HG03159 (cell line): ENCODE results near the gene CNOT6.
"Not testable (repeated sequence)": the region's sequence is repeated elsewhere in the genome, so short reads cannot be mapped to it uniquely, and the experiment has no call there.

Experiments used
- ATAC-seq: cut with Tn5 transposase; IDR thresholded peaks from one replicate; pipeline ENCODE4 v1.9.1; 2021; ENCODE audit warnings: mild to moderate bottlenecking, moderate library complexity; ENCODE audit not compliant: unreplicated experiment

CNOT6 gene

DNA sequence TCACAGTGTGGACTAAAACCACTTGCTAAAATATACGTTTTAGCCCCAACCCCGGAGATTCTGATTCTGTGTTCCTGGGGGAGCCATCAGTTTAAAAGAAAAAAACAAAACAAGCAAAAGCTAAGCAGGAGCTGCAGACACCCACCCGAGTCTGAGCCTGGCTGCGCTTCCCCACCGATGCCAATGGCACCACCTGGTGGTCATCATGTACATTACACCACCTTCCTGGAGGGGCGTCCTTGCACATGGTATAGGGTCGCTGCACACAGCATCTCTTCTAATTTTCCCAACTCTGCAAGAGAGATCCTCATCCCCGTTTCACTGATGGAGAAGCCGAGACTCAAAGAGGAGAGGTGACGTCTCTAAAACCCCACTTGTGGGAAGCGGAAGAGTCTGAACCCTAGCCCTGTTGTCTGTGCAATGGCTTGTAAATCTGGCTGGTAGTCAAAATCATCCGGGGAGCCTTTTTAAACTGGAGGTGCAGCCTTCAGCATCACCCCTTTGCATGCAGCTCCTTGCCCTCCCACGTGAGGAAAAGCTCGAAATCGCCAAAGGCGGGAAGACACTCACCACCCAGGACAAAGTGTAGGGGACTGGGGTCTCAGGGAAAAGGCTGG, 23.1 kb upstream of the CNOT6 start:
- peak; percentile 79 for ATAC-seq

DNA sequence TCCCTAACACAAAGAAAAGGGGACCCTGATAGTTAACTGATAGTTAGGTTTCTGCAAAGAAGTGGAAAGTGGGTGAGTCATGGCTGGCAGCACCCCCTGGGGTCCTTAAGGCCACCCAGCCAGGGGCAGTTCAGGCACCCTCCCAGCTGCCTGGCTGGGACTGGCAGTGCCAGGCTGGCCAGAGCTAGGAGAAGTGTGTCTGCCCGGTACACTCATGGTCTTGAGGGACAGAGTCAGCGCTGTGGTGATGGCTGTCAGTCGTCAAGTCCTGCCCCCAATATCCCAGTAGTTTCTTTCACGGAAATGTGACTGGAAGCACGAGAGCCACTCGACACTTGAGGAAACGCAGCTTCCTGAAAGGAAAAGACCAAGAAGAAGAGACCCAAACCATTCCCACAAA, 22.3 kb upstream of the CNOT6 start:
- no peak for ATAC-seq

DNA sequence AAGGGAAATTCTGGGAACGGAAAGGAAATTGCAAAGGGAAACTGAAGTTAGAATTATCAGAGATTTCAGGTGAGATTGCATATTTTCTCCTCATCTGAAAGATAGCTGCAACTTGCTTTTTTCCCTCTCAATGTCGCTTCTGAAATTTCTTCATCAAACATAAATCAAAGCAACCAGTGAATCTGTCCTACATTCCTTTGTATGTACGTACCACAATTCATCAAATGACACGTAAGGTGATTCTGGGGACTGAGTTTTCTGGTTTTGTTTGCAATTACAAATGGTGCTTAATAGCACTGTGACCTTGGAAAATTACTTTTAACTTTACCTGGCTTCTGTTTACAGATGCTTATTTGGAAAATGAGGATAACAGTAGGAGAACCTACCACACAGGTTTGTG, 21.9 kb upstream of the CNOT6 start:
- ATAC-seq: no peak

DNA sequence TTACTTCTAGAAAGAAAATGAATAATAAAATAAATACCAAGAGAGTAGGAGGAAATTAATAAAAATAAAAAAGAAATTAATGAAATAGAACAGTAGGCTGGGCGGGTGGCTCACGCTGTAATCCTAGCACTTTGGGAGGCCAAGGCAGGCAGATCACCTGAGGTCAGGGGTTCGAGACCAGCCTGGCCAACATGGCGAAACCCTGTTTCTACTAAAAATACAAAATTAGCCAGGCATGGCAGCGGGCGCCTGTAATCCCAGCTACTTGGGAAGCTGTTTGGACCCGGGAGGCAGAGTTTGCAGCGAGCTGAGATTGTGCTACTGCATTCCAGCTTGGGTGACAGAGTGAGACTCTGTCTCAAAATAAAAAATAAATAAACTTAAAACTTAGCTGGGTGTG, 20.8 kb upstream of the CNOT6 start:
- ATAC-seq: not testable (repeated sequence)

DNA sequence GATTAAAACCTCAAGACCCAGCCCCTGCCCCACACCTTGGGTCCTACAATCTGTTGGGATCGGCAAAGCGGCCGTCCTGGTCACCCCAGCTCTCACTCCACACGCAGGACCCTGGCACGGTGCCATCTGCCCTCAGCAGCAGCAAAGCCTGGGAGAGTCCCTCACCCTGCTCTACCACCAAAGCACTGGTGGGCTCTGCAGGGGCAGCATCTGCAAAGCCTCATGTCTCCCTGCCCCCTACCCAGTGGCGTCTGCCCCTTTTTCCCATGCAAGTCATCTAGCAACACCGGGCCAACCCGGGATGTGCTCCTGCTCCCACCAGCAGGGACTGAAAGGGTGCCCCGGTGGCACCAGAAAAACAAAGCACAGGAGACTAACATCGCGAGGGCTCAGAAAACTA, 19.6 kb upstream of the CNOT6 start:
- no peak for ATAC-seq

DNA sequence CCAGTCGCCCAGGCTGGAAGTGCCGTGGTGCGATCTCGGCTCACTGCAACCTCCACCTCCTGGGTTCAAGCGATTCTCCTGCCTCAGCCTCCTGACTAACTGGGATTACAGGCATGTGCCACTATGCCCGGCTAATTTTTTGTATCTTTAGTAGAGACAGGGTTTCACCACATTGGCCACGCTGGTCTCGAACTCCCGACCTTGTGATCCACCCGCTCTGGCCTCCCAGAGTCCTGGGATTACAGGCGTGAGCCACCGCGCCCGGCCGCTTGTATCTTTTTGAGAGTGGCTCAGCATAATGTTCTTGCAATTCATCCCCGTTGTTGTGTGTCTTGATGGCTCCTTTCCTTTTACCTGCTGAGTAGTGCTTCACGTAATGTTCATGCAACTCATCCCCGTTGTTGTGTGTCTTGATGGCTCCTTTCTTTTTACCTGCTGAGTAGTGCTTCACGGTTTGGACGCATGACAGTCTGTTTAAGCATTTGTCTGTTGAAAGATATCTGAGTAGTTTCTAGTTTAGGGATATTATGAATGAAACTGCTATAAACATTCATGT, 18.1 kb upstream of the CNOT6 start:
- ATAC-seq: not testable (repeated sequence)

DNA sequence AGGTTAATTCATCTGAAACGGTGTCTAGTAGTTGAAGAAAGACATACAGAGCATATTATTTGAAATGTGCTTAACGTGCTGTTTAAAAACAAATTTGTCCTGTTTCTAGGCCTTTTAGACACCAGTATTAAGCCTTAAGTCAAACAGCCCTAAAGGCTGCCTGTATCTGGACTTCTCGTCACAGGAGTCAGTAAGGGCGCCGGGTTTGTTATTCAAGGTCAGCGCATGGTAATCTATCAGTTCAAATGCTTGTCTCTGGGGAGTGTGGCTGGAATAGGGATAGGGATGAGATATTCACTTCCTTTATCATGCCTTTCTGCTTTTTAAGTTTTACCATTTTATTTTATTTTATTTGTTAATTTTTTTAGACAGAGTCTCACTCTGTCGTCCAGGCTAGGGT, 9.4 kb upstream of the CNOT6 start:
- no peak for ATAC-seq

DNA sequence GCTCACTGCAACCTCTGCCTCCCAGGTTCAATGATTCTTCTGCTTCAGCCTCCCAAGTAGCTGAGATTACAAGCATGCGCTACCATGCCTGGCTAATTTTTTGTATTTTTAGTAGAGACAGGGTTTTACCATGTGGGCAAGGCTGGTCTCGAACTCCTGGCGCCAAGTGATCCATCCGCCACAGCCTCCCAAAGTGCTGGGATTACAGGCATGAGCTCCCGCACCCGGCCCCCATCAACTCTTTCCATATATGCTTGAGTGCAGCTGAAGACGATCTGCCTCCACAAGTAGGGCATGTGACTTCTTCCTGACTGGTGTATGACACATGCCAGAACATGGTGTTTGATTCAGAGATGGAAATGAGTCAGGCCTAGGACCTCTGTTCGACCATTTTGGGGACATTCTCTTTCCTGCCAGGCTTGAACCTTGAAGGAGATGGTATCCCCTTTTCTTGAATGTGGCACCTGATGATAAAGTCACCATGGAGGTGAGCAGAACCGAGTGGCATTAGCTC, 7.5 kb upstream of the CNOT6 start:
- ATAC-seq: no peak

DNA sequence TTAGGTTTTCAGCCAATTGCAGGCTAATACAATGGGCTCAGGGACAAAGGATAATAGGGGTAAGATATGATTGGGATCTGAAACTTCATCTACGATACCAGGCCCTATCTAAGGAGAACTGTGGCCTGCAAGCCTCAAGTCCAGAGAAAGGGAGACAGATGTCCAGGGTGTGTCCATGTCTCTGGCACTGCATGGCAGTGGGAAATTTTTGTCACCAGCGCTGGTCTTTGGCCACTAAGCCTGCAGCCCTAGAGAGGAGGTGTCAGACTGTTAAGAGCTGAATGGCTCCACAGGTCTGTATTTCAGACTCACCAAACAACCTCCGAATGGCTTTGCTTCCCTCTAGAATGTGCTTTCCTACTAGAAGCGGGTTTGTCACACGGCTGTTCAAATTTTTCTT, 6.6 kb upstream of the CNOT6 start:
- no peak for ATAC-seq

DNA sequence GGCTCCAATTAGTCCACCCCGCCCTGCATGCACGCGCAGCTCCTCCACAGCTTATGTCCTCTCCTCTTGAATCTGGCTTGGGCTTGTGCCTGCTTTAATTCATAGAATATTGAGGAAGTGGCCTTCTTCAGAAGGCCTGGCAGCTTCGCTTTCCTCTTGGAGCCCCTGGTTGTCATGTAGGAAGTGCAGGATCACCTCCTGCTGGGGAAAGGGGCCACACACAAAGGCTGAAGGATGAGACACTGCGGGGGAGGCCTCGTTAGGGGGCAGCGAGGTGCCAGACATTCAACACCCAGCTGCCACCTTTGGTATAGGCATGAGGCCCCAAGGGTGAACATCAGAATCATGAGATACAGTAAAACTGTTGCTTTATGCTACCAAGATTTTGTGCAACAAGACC, 2.7 kb upstream of the CNOT6 start:
- ATAC-seq: no peak

DNA sequence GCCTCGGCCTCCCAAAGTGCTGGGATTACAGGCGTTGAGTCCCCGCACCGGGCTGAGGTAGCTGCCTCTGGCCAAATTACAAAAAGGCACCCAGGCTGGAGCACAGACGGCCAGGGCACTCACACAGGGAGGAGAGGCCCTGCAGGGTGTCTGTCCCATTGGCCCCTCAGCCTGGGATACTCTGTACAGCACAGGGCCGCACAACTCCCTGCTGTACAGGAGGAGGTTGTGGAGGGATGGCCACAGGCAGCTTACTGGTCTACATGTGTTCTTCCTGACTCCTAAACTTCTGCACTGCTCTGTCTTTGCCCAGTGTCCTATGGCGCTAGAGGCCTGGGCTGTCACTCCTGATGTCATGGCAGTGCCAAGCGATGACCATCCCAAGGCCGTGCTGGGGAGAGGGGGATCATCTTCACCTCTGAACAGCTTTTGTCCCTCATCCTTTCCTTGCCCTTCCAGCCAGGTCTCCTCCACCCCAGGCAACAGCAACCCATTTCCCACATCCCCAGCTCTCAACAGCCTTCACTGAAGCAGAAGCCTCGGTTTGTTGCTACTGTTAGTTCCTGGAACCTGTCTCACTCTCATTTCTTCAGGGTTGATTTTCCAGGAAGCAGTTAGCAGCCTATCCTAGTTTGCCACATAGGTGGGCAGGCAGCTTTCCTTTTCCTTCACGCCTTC, 1.8 kb upstream of the CNOT6 start:
- no peak for ATAC-seq

DNA sequence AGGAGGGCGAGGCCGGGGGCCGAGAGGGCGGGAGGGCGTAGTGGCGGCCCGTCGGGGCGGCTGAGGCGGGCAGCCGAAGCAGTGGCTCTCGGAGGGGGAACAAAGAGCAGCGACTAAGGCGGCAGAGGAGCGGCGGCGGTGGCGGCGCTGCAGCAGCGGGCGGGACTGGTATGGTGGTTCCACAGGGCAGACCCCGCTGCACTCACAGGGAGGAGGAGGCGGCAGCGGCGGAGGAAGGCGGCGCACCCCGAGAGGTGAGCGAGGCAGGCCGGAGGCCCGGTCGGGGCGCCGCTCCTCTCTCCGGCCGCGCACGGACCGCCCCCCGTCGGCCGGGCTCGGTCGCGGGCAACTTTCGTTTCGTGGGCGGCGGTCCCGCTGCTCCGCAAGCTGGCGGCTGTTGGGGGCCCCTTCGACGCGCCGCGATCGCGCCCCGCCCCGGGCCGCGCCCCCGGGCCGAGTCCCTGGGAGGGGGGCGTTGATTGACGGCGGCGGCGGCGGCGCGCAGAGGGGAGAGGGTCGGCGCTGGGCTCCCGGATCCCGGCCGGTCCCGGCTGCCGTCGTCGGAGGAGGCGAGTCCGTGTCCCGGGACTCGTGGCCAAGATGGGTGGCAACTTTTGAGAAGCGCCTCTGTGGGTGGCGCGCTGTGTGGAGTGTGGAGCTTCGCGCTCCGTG, 467 bp downstream of the CNOT6 start:
- ATAC-seq: peak; percentile 39

DNA sequence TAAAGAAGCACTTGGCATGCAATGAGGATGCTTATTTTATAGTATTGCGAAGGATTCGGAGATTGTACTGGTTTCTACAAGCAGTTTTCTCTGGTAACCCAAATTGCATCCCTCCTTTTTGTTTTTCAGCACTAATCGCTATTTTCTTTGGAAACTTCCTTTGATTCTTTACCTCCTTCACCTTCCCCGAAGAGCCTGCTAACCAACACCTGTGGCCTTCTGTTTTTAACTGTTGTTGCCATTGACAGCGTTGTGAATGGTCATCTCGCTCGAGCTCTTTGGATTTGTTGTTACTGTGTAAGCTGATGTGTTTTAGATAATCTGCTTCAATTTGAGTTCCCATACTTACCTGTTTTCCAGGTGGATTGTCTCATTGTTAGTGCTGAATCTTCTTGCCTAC, 1.1 kb downstream of the CNOT6 start:
- no peak for ATAC-seq

DNA sequence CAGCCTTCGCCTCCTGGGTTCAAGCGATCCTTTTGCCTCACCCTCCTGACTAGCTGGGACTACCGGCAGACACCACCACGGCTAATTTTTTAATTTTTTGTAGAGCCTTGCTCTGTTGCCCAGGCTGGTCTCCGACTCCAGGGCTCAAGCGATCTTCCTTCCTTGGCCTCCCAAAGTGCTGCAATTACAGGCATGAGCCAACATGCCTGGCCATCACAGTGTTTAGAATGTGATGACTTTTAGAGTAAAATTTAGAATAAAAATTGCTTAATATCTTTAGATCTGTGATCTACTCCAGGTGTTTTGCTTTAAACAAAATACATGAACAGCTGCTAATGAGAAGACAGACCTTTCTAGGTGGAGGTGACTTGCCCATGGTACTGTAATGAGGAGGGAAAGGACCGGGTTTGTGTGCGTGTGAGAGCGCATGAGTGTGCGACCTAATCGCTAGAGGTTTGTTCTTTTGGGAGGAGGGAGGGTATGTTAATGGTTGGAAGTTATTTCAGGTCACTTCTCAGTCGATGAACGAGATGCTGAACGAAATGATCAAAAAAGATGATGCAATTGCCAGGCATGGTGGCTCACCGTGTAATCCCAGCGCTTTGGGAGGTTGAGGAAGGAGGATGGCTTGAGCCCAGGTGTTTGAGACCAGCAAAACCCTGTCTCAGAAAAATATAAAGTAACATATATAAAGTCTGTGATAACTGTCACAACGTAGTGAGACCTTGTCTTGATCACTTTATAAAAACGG, 2.0 kb downstream of the CNOT6 start:
- no peak for ATAC-seq

DNA sequence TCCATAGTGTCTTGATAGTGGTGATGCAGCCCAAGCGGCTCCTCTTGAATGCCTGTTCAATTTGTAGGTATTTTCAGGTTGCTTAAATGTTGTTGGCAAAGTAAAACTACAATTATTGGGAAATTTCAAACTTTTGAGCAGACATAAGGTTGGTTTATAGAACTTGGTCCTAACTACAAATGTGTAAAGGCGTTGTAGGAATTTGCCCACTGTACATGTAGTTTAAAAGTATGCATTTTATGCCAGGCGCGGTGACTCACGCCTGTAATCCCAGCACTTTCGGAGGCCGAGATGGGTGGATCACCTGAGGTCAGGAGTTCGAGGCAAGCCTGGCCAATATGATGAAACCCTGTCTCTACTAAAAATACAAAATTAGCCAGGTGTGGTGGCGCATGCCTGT, 2.6 kb downstream of the CNOT6 start:
- ATAC-seq: not testable (repeated sequence)

DNA sequence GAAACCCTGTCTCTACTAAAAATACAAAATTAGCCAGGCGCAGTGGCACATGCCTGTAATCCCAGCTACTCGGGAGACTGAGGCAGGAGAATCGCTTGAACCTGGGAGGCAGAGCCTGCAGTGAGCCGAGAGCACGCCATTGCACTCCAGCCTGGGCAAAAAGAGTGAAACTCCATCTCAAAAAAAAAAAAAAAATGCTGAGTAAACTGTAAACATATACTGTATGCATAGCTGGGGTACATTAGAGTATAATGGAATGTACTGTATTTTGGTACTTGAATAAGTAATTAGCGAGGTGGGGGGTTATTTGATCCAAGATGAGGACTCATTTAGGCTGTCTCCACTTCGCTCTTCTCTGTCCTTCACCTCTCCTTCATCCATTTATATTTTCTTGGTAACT, 3.7 kb downstream of the CNOT6 start:
- ATAC-seq: not testable (repeated sequence)

DNA sequence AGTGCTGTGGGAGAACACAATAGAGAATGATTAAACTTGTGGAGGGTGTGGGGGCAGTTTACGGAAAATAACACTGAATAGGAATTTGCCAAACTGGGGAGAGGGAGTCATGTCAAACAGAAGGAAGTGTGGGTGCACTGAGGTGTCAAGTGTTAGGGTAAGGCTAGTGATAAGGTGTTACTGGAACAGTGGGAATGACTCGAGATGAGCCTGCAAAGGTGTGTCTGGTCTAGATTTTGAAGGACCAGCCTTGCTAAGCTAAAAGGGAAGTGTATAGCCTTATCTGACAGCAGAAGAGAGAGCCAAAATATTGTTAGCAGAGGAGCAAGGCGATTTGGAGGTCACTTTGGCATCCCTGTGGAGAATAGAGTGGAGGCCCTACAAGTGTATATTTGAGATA, 4.2 kb downstream of the CNOT6 start:
- ATAC-seq: no peak

DNA sequence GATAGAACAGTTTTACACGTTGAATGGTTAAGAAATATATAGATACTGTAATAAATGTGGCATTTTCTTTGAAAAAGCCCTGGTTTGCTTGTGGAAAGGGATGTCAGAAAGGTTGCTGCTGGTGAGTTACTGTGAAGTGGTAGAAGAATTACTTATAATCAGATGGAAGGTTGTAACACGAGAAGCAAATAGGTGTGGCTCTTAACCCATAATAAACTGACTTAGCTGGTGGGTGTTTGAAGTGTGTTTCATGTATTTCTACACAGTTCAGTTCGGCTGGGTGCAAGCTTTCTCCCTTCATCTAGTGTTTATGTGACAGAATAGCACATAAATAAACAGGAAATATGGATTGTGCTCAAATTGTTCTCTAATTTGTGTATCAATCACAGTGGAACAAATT, 5.5 kb downstream of the CNOT6 start:
- no peak for ATAC-seq

DNA sequence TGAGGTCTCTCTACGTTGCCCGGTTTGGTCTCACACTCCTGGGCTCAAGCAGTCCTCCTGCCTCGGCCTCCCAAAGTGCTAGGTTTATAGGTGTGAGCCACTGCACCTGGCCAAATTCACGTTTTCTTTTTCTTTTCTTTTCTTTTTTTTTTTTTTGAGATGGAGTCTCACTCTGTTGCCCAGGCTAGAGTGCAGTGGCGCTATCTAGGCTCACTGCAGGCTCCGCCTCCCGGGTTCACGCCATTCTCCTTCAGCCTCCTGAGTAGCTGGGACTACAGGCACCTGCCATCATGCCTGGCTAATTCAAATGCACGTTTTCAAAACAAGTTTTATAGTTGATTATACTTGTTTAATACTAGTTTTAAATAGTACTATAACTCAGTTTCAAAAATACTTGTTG, 6.1 kb downstream of the CNOT6 start:
- not testable (repeated sequence) for ATAC-seq

DNA sequence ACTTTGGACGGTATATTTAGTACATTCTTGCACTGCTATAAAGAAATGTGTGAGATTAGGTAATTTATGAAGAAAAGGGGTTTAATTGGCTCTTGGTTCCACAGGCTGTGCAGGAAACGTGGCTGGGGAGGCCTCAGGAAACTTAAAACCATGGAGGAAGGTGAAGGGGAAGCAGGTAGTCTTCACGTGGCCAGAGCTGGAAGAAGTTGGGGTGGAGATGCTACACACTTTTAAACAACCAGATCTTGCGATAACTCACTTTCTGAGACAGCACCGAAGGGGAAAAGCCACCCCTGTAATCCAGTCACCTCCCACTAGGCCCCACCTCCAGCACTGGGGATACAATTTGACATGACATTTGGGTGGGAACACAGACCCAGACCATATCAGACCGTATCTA, 13.5 kb downstream of the CNOT6 start:
- no peak for ATAC-seq

DNA sequence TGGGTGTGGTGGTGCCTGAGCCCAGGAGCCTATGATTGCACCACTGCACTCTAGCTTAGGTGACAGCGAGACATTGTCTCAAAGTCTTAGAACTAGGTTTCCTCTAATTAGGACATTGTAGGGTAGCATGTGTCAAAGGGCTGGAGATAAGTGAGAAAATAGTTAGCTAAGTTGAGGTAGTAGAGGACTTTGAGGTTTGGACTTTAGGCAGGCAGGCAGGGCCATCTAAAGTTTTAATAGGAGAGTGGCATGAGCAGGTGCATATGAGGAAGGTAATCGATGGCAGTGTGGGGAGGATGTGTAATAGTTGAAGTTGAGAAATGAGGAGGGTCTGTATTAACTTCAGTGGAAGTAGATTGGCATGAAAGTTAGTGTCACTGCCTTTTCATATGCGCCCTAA, 21.1 kb downstream of the CNOT6 start:
- ATAC-seq: no peak
